ENCODE measurements around the gene CLDN22.

CLDN22 gene

DNA sequence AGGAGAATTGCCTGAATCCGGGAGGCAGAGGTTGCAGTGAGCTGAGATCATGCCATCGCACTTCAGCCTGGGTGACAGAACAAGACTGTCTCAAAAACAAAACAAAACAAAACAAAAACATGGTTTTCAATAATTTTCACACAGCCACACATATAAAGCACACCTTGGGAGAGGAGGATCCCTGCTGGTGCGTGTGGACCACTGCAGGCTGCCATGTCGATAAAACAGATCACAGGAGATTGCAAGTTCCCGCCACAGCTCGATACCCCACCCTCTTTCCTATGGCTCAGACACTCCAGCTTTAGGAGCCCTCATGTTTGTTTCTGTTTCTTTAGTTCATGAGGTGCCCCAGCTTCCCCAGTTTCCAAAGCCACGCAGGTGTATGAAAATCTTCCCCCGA is 33.5 kb upstream of the CLDN22 start:
- TF ChIP-seq, protein P1, sequence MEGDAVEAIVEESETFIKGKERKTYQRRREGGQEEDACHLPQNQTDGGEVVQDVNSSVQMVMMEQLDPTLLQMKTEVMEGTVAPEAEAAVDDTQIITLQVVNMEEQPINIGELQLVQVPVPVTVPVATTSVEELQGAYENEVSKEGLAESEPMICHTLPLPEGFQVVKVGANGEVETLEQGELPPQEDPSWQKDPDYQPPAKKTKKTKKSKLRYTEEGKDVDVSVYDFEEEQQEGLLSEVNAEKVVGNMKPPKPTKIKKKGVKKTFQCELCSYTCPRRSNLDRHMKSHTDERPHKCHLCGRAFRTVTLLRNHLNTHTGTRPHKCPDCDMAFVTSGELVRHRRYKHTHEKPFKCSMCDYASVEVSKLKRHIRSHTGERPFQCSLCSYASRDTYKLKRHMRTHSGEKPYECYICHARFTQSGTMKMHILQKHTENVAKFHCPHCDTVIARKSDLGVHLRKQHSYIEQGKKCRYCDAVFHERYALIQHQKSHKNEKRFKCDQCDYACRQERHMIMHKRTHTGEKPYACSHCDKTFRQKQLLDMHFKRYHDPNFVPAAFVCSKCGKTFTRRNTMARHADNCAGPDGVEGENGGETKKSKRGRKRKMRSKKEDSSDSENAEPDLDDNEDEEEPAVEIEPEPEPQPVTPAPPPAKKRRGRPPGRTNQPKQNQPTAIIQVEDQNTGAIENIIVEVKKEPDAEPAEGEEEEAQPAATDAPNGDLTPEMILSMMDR (IDR thresholded peaks at IDR 0.05; ENCODE audit: control extremely low read depth, extremely low read depth, low read depth, missing control alignments) = no peak
- ChIA-PET POLR2A (no interaction called here), CTCF (no interaction called here)
- no peak for DNase-seq (ENCODE audit: extremely low spot score)

DNA sequence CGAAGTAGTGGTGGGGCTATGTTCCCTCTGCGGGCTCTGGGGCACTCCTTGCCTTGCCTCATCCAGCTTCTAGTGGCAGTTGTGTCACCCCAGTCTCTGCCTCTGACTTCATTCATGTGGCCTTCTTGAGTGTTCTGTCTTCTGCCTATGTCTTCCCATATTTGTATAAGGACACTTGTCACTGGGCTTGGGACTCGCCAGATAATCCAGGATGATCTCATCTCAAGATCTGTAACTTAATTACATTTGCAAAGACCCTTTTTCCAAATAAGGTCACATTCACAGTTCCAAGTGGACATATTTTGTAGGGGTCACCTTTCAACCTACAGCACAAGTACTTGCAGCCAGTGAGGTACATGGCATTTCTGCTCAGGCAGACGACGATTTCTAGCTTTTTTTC is 32.5 kb upstream of the CLDN22 start:
- TF ChIP-seq, protein P1 (IDR thresholded peaks at IDR 0.05; ENCODE audit: control extremely low read depth, extremely low read depth, low read depth, missing control alignments) = no peak
- ChIA-PET CTCF (no interaction called here), POLR2A (no interaction called here)
- DNase-seq (ENCODE audit: extremely low spot score) = no peak

DNA sequence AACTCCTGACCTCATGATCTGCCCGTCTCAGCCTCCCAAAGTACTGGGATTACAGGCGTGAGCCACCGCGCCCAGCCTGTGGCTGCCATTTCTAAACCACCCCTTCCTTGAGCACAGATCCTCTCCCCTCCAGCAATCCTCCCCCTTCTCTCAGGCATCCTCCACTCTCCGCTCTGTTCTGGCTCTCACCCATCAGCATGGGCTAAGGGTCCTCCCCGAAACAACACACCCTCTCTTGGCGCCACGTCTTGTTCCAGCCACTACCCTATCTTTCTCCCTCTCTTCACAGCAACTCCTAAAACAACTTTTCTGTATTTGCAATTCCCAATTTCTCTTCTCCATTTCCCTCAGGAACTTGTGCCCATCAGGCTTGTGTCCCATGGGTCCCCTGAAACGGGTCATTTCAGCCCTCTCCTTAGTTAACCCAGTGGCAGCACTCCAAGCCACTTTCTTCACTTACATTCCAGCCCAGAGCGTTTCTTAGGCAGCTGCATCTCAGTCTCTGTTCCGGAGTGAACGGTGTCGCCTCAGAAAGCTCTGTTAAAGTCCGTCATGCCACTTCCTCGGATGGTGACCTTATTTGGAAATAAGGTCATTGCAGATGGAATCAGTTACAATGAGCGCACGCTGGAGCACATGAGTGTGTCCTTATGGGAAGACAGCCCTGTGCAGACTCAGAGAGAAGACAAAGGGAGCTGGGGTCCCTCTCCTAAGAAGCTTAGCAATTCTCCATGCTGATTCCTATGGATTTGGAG is 30.4 kb upstream of the CLDN22 start:
- TF ChIP-seq, protein P1 (IDR thresholded peaks at IDR 0.05; ENCODE audit: control extremely low read depth, extremely low read depth, low read depth, missing control alignments) = no peak
- CTCF ChIA-PET = no interaction called here
- DNase-seq (ENCODE audit: extremely low spot score) = no peak

DNA sequence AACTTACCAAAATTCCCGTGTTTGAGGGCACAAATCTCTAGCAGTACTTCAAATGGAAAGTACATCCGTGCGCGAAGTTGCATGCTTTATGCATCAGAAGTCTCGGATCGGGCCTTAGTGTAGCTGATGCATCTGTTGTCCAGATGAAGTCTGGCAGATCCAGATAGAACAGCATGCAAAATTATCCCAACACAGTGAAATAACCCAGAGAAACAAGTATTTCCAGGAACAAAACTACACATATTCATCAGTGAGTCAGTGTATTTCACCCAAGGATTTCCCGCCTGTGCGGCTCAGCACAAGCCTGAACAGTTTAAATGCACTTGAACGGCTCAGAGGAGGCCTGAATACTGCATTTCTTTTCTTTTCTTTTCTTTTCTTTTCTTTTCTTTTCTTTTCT is 29.6 kb upstream of the CLDN22 start:
- TF ChIP-seq, protein P1 (IDR thresholded peaks at IDR 0.05; ENCODE audit: control extremely low read depth, extremely low read depth, low read depth, missing control alignments) = no peak
- ChIA-PET CTCF (no interaction called here), POLR2A (no interaction called here)
- no peak for DNase-seq (ENCODE audit: extremely low spot score)

More for the DNA sequence above, 30.4 kb upstream of the CLDN22 start:
- POLR2A ChIA-PET = no interaction called here

DNA sequence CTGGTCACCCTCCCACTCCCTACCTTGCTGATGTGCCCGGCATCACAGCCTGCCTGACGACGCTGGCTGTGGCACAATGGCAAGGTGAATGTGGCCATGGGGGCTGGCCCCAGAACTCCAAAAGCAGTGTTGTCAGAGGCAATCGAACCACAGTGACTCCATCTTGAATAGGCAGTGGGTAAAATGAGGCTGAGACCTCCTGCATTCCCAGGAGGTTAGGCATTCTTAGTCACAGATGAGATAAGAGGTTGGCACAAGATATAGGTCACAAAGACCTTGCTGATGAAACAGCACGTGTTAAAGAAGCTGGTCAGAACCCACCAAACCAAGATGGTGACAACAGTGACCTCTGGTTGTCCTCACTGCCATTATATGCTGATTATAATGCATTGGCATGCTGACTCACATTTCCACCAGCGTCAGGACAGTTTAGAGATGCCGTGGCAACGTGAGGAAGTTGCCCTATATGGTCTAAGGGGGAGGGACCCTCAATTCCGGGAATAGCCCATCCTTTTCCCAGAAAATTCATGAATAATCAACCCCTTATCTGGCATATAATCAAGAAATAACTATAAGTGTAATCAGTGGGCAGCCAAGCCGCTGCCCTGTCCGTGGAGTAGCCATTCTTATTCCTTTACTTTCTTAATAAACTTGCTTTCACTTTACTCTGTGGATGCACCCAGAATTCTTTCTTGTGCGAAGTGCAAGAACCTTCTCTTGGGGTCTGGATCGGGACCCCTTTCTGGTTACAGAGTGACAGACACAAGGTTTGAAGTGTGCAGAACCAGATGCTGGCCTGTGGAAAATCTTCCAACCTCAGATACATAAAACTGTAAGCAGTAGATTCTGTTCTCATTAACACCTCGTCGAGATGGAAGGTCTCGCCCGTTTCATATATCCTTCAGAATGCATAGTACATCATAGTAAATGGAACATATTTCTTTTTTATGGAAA is 28.9 kb upstream of the CLDN22 start:
- CTCF ChIA-PET = no interaction called here
- no peak for DNase-seq (ENCODE audit: extremely low spot score)
- TF ChIP-seq, protein P1 (IDR thresholded peaks at IDR 0.05; ENCODE audit: control extremely low read depth, extremely low read depth, low read depth, missing control alignments) = no peak
- POLR2A ChIA-PET = no interaction called here

DNA sequence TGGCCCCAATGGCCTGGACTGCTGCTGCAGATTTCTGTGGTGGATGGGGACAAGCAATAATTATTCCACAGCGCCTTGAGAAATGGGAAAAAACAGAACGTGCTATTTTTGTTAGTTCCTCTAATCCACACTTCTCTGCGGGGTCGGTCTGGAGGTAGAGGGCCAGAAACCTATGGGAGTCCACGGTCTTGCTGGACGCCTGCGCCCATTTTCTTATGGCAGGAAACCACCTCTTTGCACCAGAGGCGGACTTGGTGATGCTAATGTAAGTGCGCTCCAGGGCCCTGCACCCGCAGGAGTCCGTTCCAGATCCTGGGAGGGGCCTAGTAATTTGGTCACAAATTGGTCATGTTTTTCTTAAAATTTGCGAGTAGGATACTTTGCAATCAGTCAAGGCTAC is 28.1 kb upstream of the CLDN22 start:
- ChIA-PET CTCF (no interaction called here), POLR2A (no interaction called here)
- TF ChIP-seq, protein P1 (IDR thresholded peaks at IDR 0.05; ENCODE audit: control extremely low read depth, extremely low read depth, low read depth, missing control alignments) = no peak

More for the DNA sequence above, 28.1 kb upstream of the CLDN22 start:
- DNase-seq (ENCODE audit: extremely low spot score) = no peak

Measured in GM10248 (cell line).